ENCODE measurements around the gene KRTAP3-3.
"Not testable (repeated sequence)": the region's sequence is repeated elsewhere in the genome, so short reads cannot be mapped to it uniquely, and the experiment has no call there.

KRTAP3-3 gene

DNA sequence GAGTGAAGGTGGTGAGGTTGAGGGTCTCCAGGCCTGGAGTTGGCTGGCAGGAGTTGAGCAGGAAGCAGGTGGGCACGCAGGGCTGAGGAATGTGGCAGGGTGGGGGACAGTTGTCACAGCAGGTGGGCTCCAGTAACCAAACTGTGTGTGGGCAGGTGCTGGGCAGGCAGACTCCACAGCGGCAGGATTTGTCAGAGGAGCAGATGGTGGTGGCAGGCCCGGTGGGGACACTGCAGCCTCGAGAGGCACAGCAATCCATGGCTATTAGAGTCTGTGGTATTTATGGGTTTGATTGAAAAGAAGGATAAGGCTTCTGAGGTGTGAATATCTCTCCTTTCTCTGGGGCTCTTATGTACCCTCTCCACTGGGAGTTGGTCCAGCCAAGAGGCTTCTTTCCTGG, at the start of gene KRTAP3-3:
Gene KRTAP3-3, minus strand, starts transcription at position 326 of the 400 bp plus-strand sequence. Its CDS starts 67 bp downstream, at position 259.
- DNase-seq = no peak

DNA sequence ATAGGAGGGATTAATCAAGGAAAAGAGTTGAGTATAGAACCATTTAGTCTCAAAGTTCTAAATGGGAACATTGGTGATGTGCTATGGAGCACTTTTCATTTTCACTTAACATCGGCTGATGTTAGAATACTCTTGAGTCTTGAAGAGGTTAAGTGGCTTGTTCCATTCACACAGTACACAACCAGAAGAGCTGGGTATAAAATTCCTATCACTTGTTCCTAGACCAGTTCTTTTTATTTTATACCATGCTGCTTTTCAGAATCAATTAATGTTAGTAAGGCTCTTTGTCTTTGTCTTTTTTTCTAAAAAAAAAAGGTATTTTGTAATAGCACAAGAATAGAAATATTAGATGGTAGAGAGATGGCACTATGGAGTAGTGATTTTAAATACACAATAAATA, 49.0 kb upstream of the KRTAP3-3 start:
- DNase-seq = no peak

DNA sequence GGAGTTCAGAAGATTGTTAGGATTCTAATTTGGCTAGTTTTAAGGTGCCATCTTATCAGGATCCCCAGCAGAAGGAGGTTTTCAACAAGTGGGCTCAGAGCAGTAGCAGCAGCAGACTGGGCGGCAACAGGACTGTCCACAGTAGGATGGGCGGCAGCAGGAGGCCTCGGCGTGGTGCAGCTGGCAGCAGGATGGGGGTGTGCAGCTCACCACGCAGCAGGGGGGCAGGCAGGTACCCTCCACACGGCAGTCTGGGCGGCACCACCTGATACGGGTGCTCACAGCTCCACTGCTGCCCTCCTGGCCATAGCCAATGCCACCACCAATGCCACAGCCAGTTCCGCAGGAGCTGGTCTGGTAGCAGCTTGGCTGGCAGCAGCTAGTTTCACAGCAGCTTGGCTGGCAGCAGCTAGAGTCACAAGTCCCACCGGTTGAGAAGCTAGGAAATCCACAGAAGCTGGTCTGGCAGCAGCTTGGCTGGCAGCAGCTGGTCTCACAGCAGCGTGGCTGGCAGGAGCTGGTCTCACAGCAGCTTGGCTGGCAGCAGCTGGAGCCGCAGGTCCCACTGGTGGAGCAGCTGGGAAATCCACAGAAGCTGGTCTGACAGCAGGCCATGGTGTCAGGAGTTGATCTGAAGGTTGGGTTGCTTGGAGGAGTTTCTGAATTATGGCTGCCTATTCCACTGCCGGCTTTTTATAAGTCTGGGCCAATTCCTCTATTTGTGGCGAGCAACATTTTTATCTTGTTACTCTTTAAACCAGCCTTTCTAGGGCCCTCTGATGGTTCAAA, 47.0 kb upstream of the KRTAP3-3 start, which contains the start of gene KRTAP1-1:
Gene KRTAP1-1, minus strand, starts transcription at position 668 of the 789 bp plus-strand sequence. Its CDS starts 53 bp downstream, at position 615.
- DNase-seq = not testable (repeated sequence)

DNA sequence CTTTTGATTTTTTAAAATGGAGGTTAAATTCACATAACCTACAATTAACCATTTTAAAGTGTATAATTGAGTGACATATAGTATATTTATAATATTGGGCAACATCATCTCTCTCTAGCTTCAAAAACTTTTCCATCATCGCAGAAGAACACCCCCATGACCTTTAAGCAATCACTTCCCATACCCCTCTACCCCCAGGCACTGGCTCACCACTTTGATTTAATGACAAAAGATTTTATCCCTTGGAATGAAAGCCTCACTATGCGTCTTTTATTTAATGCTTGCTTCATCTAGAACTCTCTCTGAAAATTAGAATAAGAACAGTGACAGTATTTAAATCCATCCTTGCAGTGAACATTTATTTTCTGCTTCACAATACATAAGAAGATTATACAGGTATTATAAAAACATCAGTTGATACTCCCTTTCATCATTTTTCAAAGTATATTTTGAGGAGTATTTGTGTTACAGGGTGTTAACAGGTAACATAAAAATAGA, 43.9 kb upstream of the KRTAP3-3 start:
- DNase-seq = no peak

DNA sequence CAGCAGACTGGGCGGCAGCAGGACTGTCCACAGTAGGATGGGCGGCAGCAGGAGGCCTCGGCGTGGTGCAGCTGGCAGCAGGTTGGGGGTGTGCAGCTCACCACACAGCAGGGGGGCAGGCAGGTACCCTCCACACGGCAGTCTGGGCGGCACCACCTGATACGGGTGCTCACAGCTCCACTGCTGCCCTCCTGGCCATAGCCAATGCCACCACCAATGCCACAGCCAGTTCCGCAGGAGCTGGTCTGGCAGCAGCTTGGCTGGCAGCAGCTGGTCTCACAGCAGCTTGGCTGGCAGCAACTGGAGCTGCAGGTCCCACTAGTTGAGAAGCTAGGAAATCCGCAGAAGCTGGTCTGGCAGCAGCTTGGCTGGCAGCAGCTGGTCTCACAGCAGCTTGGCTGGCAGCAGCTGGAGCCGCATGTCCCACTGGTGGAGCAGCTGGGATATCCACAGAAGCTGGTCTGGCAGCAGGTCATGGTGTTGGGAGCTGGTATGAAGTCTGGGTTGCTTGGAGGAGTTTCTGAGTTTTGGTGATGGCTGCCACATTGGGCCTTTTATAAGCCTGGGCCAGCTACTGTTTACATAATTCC, 40.5 kb upstream of the KRTAP3-3 start, which contains the start of gene KRTAP1-3:
Gene KRTAP1-3, minus strand, starts transcription at position 529 of the 590 bp plus-strand sequence. Its CDS starts 53 bp downstream, at position 476.
- DNase-seq = not testable (repeated sequence)

DNA sequence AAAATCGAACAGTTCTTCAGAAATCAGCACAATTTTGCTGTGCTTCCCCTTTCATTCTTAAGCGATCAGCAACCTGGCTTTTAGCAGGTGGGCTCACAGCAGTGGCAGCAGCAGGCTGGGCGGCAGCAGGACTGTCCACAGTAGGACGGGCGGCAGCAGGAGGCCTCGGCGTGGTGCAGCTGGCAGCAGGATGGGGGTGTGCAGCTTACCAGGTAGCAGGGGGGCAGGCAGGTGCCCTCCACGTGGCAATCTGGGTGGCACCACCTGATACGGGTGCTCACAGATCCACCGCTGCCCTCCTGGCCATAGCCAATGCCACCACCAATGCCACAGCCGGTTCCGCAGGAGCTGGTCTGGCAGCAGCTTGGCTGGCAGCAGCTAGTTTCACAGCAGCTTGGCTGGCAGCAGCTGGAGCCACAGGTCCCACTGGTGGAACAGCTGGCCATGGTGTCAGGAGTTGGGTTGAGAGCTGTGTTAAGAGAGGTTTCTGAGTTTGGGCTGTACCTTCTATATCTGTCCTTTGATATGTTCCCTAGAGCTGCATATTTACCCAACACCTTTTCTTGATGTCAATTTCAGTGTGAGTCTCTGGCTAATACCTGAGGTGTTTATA, 35.8 kb upstream of the KRTAP3-3 start, which contains the start of gene KRTAP1-4:
Gene KRTAP1-4, minus strand, starts transcription at position 563 of the 613 bp plus-strand sequence. Its CDS starts 117 bp downstream, at position 446.
- no peak for DNase-seq

DNA sequence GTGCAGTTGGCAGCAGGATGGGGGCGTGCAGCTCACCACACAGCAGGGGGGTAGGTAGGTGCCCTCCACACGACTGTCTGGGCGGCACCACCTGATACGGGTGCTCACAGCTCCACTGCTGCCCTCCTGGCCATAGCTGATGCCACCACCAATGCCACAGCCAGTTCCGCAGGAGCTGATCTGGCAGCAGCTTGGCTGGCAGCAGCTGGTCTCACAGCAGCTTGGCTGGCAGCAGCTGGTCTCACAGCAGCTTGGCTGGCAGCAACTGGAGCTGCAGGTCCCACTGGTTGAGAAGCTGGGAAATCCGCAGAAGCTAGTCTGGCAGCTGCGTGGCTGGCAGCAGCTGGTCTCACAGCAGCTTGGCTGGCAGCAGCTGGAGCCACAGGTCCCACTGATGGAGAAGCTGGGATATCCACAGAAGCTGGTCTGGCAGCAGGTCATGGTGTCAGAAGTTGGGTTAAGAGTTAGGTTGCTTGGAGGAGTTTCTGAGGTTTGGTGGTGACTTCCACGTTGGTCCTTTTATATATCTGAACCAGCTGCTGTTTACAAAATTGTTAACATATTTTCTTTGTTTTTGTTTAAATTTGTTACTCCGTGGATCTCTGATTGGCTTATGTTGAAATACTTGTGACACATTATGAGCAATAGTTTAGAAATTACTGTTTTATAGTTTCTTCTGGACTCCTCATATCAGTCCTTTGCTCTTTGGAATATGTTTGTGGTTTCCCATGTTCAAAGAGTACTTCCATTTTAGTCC, 32.9 kb upstream of the KRTAP3-3 start, which contains the start of gene KRTAP1-5:
Gene KRTAP1-5, minus strand, starts transcription at position 494 of the 757 bp plus-strand sequence. Its CDS starts 53 bp downstream, at position 441.
- DNase-seq = no peak

DNA sequence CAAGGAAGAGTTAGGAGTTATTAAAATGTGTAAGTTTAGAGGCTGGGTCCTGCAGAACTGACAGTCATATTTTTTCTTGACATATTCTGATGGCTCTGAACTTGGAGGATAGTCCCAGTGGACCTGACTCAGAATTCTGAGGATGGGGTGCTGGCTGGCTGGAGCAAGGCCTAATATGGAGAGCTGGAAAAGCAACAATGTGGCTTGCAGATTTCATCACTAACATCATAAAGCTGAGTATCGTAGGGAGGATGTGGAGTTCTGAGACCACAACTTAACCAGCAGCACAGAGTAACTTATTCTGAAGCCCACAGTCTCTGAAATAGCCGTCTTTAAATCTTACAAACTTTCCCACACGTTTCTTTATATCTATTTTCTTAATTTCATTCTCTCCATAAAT, 30.7 kb upstream of the KRTAP3-3 start:
- no peak for DNase-seq

DNA sequence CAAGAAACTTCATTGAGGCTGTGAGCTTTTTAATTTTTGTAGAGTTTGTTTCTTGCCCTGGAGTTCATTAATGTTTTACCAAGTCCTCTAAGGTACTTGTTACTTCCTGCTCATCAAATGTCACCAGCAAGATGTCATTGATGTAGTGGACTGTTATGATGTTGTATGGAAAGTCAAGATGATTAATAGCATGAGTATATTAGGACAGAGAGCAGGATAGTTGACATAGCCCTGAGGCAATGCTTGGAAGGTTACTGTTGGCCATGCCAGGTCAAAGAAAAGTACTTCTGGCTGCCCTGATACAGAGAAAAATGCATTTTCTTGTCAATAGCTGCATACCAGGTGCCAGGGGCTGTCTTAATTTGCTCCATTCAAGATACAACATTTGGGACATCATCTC, 26.4 kb upstream of the KRTAP3-3 start:
- no peak for DNase-seq

DNA sequence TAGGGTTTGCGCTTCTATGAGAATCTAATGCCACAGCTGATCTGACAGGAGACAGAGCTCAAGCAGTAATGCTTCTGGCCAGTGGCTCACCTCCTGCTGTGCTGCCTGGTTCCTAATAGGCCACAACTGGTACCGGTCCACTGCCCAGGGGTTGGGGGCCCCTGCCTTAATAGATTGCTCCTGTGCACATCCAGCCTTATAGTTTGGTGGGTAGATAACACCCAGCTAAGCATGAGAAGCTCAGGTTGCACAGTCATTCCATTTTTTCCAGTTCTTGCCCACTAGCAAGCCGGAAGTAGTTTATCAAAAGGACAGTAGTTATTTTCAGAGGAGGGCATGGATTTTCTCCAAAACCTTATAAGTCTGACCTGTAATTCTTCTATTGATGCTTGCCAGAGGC, 25.5 kb upstream of the KRTAP3-3 start:
- DNase-seq = no peak

DNA sequence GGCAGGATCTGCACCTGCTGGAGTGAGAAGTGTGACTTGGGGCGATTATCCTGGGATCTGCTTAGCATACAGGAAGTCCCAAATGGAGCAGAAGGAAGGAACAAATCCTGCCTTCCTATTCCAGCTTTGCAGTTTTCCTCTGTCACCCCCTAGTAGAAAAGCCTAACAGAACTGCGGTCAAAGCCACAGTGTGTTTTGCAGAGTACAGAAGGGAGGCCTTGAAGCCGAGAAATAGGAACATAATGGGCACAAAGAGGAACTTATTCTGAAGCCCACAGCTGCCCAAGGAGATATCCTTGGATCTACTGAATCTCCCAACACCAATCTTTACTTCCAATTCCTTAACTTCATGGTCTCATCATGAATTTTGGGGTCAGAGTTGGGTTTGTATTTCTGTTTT, 24.6 kb upstream of the KRTAP3-3 start:
- no peak for DNase-seq

DNA sequence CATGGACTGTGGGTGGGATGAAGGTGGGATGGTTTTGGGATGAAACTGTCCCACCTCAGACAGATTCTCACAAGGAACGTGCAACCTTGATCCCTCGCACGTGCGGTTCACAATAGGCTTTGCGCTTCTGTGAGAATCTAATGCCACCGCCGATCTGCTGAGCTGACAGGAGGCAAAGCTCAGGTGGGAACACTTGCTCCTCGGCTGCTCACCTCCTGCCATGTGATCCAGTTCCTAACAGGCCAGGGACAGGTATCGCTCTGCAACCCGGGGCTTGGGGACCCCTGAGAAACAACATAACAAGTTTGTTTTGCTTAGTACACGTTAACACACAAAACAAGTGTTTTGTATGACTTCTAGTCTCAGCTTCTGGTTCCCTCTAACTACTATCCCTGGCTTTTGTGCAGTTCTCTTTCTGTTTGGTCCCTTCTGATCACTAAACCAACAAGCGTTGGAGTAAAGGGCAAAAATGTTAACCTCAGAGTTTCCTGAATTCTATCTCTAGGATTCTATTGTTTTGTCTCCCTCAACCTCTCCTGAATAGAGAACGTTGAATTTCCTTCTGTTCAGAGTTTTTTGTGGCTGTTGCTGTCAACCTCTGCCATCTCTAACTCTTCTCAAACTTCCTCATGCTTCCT, 22.7 kb upstream of the KRTAP3-3 start:
- DNase-seq = no peak

DNA sequence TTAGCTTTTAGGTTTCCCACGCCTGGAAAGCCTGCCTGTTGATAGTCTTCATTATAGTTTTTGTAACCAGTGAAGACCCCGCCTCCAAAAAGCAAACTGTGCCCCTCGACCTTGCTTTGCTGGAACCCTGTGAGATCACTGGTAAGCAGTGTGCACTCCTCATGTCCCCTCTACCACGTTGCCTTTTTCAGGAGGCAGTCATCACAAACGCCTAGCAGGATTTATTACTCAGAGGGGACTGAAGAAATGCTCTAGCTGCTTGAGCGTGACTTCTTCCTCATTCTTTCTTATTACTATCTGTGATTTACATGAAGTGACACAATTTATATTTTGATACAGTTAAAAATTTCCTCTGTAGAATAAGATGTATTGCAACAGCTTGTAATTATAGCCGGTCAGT, 21.5 kb upstream of the KRTAP3-3 start:
- no peak for DNase-seq

DNA sequence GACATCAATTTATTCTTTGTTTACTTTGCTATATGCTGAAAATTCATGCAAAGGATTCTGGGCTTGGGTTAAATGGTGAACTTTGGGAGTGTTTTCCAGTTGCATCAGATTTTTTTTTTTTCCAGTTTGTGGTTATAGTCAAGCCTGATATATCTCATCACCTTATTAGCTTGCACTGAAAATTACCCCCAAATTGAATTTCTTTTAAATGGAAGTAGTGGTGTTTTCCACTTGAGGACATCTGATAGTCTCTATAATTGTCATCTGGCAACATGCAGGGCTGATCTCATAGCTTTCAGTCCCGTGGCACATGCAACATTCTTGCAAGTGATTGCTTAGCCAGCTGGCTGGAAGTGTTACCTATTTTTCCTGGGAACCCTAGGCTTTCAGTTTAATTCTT, 19.6 kb upstream of the KRTAP3-3 start:
- no peak for DNase-seq

DNA sequence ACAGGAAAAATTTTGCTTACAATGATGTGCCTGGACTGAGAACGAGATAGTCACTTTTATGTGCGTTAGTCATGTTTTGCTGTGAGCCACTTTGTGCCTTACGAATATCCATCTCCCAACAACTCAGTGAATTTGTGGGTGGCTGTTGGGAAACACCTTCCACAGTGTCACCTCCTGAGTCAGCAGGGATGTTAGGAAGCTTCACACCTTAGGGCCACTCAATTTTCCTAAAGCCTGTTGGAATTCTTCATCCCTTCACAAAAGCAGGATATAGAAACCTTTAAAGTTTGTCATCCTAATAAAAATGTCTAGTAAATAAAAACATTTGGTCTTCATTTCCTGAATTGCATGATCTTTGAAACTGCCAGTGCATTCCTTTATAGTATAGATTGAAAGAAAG, 19.2 kb upstream of the KRTAP3-3 start:
- no peak for DNase-seq

DNA sequence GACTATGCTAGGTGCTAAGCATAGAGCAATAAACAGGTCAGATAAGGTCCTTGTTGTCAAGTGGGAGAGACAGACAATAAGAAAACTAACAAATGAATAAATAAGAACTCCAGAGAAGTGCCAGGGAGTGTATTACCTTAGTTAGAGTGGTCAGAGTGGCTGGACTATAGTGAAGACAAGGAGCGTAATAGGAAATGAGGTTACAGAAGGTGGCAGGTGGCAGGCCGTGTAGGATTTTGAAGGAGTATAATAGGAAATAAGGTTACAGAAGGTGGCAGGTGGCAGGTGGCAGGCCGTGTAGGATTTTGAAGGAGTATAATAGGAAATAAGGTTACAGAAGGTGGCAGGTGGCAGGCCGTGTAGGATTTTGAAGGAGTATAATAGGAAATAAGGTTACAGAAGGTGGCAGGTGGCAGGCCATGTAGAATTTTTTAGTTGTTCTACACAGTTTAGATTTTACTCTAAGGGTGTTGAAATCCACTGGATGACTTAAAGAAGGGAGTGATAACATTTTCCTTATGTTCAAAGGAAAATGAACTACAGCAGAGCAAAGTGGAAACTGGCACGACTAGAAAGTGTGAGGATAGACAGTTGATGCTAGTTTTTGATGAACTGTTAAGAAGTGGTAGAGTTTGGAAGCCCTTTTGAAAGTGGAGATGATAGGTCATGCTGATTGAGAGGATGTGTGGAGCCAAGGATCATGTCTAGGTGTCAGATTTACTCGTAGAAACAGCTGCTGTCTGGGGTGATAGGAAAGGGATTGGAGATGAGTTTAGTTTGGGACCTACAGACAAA, 18.6 kb upstream of the KRTAP3-3 start:
- DNase-seq = no peak

DNA sequence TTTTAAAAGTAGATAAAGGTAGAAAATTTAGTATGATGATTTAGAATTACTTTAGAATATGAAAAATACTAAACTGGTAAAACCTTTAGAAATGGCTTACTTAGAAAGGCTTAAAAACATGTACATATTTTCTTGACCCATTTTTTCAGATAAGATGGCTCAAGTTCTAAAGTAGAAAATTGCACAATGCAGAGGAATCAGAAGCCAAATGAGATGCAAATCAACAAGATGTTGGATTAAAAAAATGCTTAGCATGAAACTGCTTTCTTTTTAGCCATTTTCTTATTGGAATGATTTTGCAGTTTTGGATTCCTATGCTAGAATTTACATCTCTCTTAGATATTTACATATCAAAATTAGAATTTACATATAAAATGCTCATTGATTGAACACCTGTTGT, 16.5 kb upstream of the KRTAP3-3 start:
- DNase-seq = no peak

DNA sequence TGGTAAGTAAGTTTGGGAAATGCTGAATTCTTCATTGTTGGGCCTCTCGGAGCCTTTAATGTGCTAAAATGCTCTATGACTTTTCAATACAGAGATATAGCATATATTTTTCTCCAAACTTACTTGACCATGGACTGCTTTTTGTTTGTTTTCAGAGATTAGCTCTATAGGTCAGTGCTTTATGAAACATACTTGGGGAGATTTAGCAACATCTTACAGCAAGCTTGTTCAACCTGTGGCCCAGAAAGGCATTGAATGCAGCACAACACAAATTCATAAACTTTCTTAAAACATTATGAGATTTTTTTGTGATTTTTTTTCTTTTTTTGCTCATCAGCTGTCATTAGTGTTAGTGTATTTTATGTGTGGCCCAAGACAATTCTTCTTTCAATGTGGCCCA, 16.0 kb upstream of the KRTAP3-3 start:
- DNase-seq = no peak

DNA sequence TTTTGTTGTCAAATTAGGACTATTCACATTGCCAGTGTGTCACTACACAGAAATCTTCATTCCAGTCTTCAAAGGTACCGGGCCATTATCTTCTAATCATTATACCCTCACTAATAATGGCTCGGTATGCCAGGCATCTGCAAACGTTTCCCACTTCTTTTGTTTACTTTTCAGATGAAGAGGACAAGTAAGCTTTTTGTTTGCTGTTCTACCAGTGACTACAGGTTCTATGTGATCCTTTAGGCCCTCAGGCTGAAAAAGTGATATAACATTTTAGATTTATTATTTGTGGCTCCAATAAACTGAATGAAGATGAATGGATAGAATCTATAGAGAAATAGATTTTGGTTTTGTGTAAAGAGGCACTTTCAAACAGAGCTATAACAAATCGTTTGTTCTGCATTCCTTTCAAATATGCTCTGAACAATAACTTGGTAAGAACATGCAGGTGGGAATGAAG, 15.4 kb upstream of the KRTAP3-3 start:
- no peak for DNase-seq

DNA sequence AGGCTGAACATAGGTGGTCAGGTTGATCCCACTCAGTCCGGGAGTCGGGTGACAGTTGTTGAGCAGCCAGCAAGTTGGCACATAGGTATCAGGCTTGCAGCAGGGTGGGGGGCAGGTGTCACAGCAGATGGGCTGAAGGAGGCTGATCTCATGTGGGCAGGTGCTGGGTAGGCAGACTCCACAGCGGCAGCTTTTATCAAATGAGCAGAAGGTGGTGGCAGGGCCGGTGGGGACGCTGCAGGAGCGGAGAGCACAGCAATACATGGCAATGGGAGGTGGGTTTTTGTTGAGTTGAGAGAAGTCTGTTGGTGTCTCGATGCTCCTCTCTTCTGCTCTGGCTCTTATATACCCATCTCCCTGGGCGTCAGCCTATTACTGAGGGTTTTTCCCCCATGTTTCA, 14.8 kb upstream of the KRTAP3-3 start, which contains the start of gene KRTAP3-1:
Gene KRTAP3-1, minus strand, starts transcription at position 318 of the 400 bp plus-strand sequence. Its CDS starts 54 bp downstream, at position 264.
- no peak for DNase-seq

DNA sequence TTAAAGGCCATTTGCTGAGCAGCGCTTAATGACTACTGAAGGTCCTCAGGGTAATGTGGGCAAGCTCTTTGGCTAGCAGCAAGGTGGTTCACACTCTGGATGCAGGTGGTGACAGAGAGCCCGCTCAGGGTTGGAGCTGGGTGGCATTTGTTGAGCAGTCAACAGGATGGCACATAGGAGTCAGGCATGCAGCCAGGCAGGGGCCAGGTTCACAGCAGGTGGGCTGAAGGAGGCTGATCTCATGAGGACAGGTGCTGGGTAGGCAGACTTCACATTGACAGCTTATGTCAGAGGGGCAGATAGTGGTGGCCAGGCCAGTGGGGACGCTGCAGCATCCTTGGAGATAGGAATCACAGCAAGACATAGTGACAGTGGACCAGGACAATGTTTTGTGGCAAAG, 10.4 kb upstream of the KRTAP3-3 start:
- DNase-seq = no peak
